ENCODE results near the gene NRXN3. TPM values are rescaled to one million over a fixed set of nuclear protein-coding genes. Genes with fewer than 3 reads are reported as not detected.

Gene NRXN3
- total RNA-seq, 3 donors from 2014 or later, result 2.1 to 27.3 (median 2.6) TPM

GRCh38 chr14:79304279-79304678, 1134.1 kb downstream of the NRXN3 start:
- no peaks in the 10 kb centered on the region for H3K4me1 ChIP-seq (ENCODE audit: low read depth)
- no peaks in the 10 kb centered on the region for H3K36me3 ChIP-seq (ENCODE audit: low read depth)
- ATAC-seq, result no peak
- intact Hi-C loops (cut with DNase I, micrococcal nuclease), result no loop called here
- no peak for TF ChIP-seq CTCF (IDR thresholded peaks at IDR 0.05)
- H3K4me3 ChIP-seq, result no peak overlapping the region
- H3K9me3 ChIP-seq, result no peaks in the 10 kb centered on the region
- DNase-seq, result no peak

- intact Hi-C loops (cut with DNase I, micrococcal nuclease), result no loop called here
These were observed 1136.4 kb downstream of the NRXN3 start for GRCh38 chr14:79306546-79306945.

GRCh38 chr14:79318371-79318770, 1148.2 kb downstream of the NRXN3 start:
- Histone ChIP-seq H3K4me1 (ENCODE audit: low read depth) (no peaks in the 10 kb centered on the region), H3K36me3 (ENCODE audit: low read depth) (no peaks in the 10 kb centered on the region), H3K9me3 (no peaks in the 10 kb centered on the region), H3K4me3 (no peak overlapping the region)
- TF ChIP-seq CTCF (IDR thresholded peaks at IDR 0.05), result no peak
- ATAC-seq, result no peak
- intact Hi-C loops (cut with DNase I, micrococcal nuclease), result no loop called here
- no peak for DNase-seq

More at GRCh38 chr14:79306546-79306945, 1136.4 kb downstream of the NRXN3 start:
- no peak for TF ChIP-seq CTCF (IDR thresholded peaks at IDR 0.05)
- Histone ChIP-seq H3K9me3 (no peaks in the 10 kb centered on the region), H3K4me3 (no peak overlapping the region), H3K4me1 (ENCODE audit: low read depth) (no peaks in the 10 kb centered on the region), H3K36me3 (ENCODE audit: low read depth) (no peaks in the 10 kb centered on the region)
- no peak for ATAC-seq
- DNase-seq, result no peak

GRCh38 chr14:79320561-79320960, 1150.4 kb downstream of the NRXN3 start:
- intact Hi-C loops (cut with DNase I, micrococcal nuclease), result no loop called here

GRCh38 chr14:79321070-79321469, 1150.9 kb downstream of the NRXN3 start:
- Histone ChIP-seq H3K4me1 (ENCODE audit: low read depth) (no peaks in the 10 kb centered on the region), H3K36me3 (ENCODE audit: low read depth) (no peaks in the 10 kb centered on the region), H3K9me3 (no peaks in the 10 kb centered on the region), H3K4me3 (no peak overlapping the region)
- no peak for TF ChIP-seq CTCF (IDR thresholded peaks at IDR 0.05)
- intact Hi-C loops (cut with DNase I, micrococcal nuclease), result no loop called here
- DNase-seq (no peak), ATAC-seq (no peak)

More at GRCh38 chr14:79320561-79320960, 1150.4 kb downstream of the NRXN3 start:
- TF ChIP-seq CTCF (IDR thresholded peaks at IDR 0.05), result no peak
- Histone ChIP-seq H3K9me3 (no peaks in the 10 kb centered on the region), H3K36me3 (ENCODE audit: low read depth) (no peaks in the 10 kb centered on the region), H3K4me1 (ENCODE audit: low read depth) (no peaks in the 10 kb centered on the region), H3K4me3 (no peak overlapping the region)
- DNase-seq (no peak), ATAC-seq (no peak)

GRCh38 chr14:79325071-79325470, 1154.9 kb downstream of the NRXN3 start:
- H3K36me3 ChIP-seq (ENCODE audit: low read depth), result no peaks in the 10 kb centered on the region
- intact Hi-C loops (cut with DNase I, micrococcal nuclease), result no loop called here
- H3K9me3 ChIP-seq, result no peaks in the 10 kb centered on the region
- DNase-seq (no peak), ATAC-seq (no peak)
- H3K4me3 ChIP-seq, result no peak overlapping the region
- H3K4me1 ChIP-seq (ENCODE audit: low read depth), result no peaks in the 10 kb centered on the region
- TF ChIP-seq CTCF (IDR thresholded peaks at IDR 0.05), result no peak
